Measurements from ENCODE around the gene SHISA9.

Gene SHISA9

GRCh38 chr16:12959072-12959471 lies 57.7 kb downstream of the SHISA9 start:
- DNase-seq: no peak

- no peak for DNase-seq
Measured at GRCh38 chr16:12961626-12962025, 60.2 kb downstream of the SHISA9 start.

- no peak for DNase-seq
Measured at GRCh38 chr16:12964461-12964860, 63.1 kb downstream of the SHISA9 start.

GRCh38 chr16:12965274-12965804 lies 63.9 kb downstream of the SHISA9 start:
- DNase-seq: no peak

- no peak for DNase-seq
Measured at GRCh38 chr16:12971241-12971640, 69.8 kb downstream of the SHISA9 start.

- DNase-seq: no peak
Measured at GRCh38 chr16:12972246-12972645, 70.8 kb downstream of the SHISA9 start.

- no peak for DNase-seq
Measured at GRCh38 chr16:12975766-12976165, 74.4 kb downstream of the SHISA9 start.

- no peak for DNase-seq
Measured at GRCh38 chr16:12976496-12976895, 75.1 kb downstream of the SHISA9 start.

GRCh38 chr16:12976936-12977335 lies 75.5 kb downstream of the SHISA9 start:
- DNase-seq: no peak

GRCh38 chr16:12985516-12985915 lies 84.1 kb downstream of the SHISA9 start:
- DNase-seq: no peak

- DNase-seq: no peak
Measured at GRCh38 chr16:12988071-12988470, 86.7 kb downstream of the SHISA9 start.

GRCh38 chr16:12992066-12992465 lies 90.7 kb downstream of the SHISA9 start:
- DNase-seq: no peak

- no peak for DNase-seq
Measured at GRCh38 chr16:12994402-12994801, 93.0 kb downstream of the SHISA9 start.

GRCh38 chr16:12995721-12996372 lies 94.4 kb downstream of the SHISA9 start:
- DNase-seq: no peak

- DNase-seq: no peak
Measured at GRCh38 chr16:12998361-12999085, 97.1 kb downstream of the SHISA9 start.

- no peak for DNase-seq
Measured at GRCh38 chr16:12999368-12999767, 98.0 kb downstream of the SHISA9 start.

- no peak for DNase-seq
Measured at GRCh38 chr16:13005721-13006247, 104.4 kb downstream of the SHISA9 start.

- no peak for DNase-seq
Measured at GRCh38 chr16:13012601-13013000, 111.2 kb downstream of the SHISA9 start.

- no peak for DNase-seq
Measured at GRCh38 chr16:13013043-13013442, 111.6 kb downstream of the SHISA9 start.

GRCh38 chr16:13014476-13014875 lies 113.1 kb downstream of the SHISA9 start:
- no peak for DNase-seq

GRCh38 chr16:13018026-13018425 lies 116.6 kb downstream of the SHISA9 start:
- DNase-seq: no peak

- DNase-seq: no peak
Measured at GRCh38 chr16:13021996-13022395, 120.6 kb downstream of the SHISA9 start.

GRCh38 chr16:13029786-13030185 lies 128.4 kb downstream of the SHISA9 start:
- no peak for DNase-seq

- no peak for DNase-seq
Measured at GRCh38 chr16:13030769-13031168, 129.4 kb downstream of the SHISA9 start.

Data from CD4-positive, alpha-beta T cell treated with Interleukin-17A for 4 hours (primary cell).